ENCODE results near the gene MKRN1. TPM values are rescaled to one million over a fixed set of nuclear protein-coding genes. Genes with fewer than 3 reads are reported as not detected.

The MKRN1 gene
- total RNA-seq, 1 donor from 2014 or later: 95.7 TPM

- no peak overlapping the region for H3K4me2 ChIP-seq (ENCODE audit: low read length)
- Mint-ChIP-seq H3K36me3 (ENCODE audit: low read depth, unreplicated experiment) (peaks cover 21% of the 10 kb centered on the region), H3K4me1 (ENCODE audit: low read depth, unreplicated experiment) (peaks cover 15% of the 10 kb centered on the region), H3K9me3 (ENCODE audit: unreplicated experiment) (peaks cover 1% of the 10 kb centered on the region), H3K4me3 (ENCODE audit: unreplicated experiment) (no peak overlapping the region), H3K27ac (ENCODE audit: unreplicated experiment) (peak overlapping the region; percentile 18), H3K27me3 (ENCODE audit: low read depth, unreplicated experiment) (no peaks in the 10 kb centered on the region)
- no peak overlapping the region for H3K27ac ChIP-seq (ENCODE audit: low read depth, low read length)
- FAIRE-seq (no peak), DNase-seq (ENCODE audit: low read depth) (no peak)
- peaks cover 10% of the 10 kb centered on the region for H3K4me1 ChIP-seq (ENCODE audit: insufficient read depth, low read length)
- no peaks in the 10 kb centered on the region for H3K79me2 ChIP-seq (ENCODE audit: insufficient read depth, low read length)
- no peaks in the 10 kb centered on the region for H3K9me3 ChIP-seq (ENCODE audit: insufficient read depth, low read depth, low read length)
- H3K9ac ChIP-seq (ENCODE audit: low read length): no peak overlapping the region
- no peaks in the 10 kb centered on the region for H3K36me3 ChIP-seq (ENCODE audit: insufficient read depth, low read length)
- H2AFZ ChIP-seq (ENCODE audit: low read depth, low read length): no peak overlapping the region
- H4K20me1 ChIP-seq (ENCODE audit: insufficient read depth, low read length): no peaks in the 10 kb centered on the region
- H3K4me3 ChIP-seq (ENCODE audit: insufficient read depth, low read depth, low read length): no peak overlapping the region
- no peak for TF ChIP-seq EZH2 (IDR thresholded peaks at IDR 0.05; ENCODE audit: insufficient read depth, low read length)
- TF ChIP-seq CTCF (IDR thresholded peaks at IDR 0.05; ENCODE audit: insufficient read depth, low read depth, low read length): no peak
- H3K27me3 ChIP-seq (ENCODE audit: insufficient read depth, low read length): no peaks in the 10 kb centered on the region
These were observed 46.9 kb upstream of the MKRN1 start for GRCh38 chr7:140526214-140526613.

- H3K79me2 ChIP-seq (ENCODE audit: insufficient read depth, low read length): no peaks in the 10 kb centered on the region
- peak; percentile 76 for DNase-seq (ENCODE audit: low read depth)
- H2AFZ ChIP-seq (ENCODE audit: low read depth, low read length): no peak overlapping the region
- H3K9me3 ChIP-seq (ENCODE audit: insufficient read depth, low read depth, low read length): no peaks in the 10 kb centered on the region
- Mint-ChIP-seq H3K4me3 (ENCODE audit: unreplicated experiment) (no peak overlapping the region), H3K4me1 (ENCODE audit: low read depth, unreplicated experiment) (peaks cover 15% of the 10 kb centered on the region), H3K27me3 (ENCODE audit: low read depth, unreplicated experiment) (no peaks in the 10 kb centered on the region), H3K36me3 (ENCODE audit: low read depth, unreplicated experiment) (peaks cover 23% of the 10 kb centered on the region), H3K9me3 (ENCODE audit: unreplicated experiment) (peaks cover 1% of the 10 kb centered on the region), H3K27ac (ENCODE audit: unreplicated experiment) (peak overlapping the region; percentile 18)
- no peaks in the 10 kb centered on the region for H4K20me1 ChIP-seq (ENCODE audit: insufficient read depth, low read length)
- no peak overlapping the region for H3K9ac ChIP-seq (ENCODE audit: low read length)
- H3K36me3 ChIP-seq (ENCODE audit: insufficient read depth, low read length): no peaks in the 10 kb centered on the region
- no peak overlapping the region for H3K4me3 ChIP-seq (ENCODE audit: insufficient read depth, low read depth, low read length)
- FAIRE-seq: no peak
- H3K4me2 ChIP-seq (ENCODE audit: low read length): no peak overlapping the region
- no peaks in the 10 kb centered on the region for H3K27me3 ChIP-seq (ENCODE audit: insufficient read depth, low read length)
- H3K27ac ChIP-seq (ENCODE audit: low read depth, low read length): no peak overlapping the region
- no peak for TF ChIP-seq CTCF (IDR thresholded peaks at IDR 0.05; ENCODE audit: insufficient read depth, low read depth, low read length)
- TF ChIP-seq EZH2 (IDR thresholded peaks at IDR 0.05; ENCODE audit: insufficient read depth, low read length): no peak
- peaks cover 10% of the 10 kb centered on the region for H3K4me1 ChIP-seq (ENCODE audit: insufficient read depth, low read length)
These were observed 46.4 kb upstream of the MKRN1 start for GRCh38 chr7:140525743-140526142.

GRCh38 chr7:140521421-140521820 is 42.1 kb upstream of the MKRN1 start:
- DNase-seq (ENCODE audit: low read depth) (no peak), FAIRE-seq (no peak)
- Mint-ChIP-seq H3K36me3 (ENCODE audit: low read depth, unreplicated experiment) (peaks cover 22% of the 10 kb centered on the region), H3K4me1 (ENCODE audit: low read depth, unreplicated experiment) (peaks cover 8% of the 10 kb centered on the region), H3K27ac (ENCODE audit: unreplicated experiment) (no peak overlapping the region), H3K27me3 (ENCODE audit: low read depth, unreplicated experiment) (no peaks in the 10 kb centered on the region), H3K4me3 (ENCODE audit: unreplicated experiment) (no peak overlapping the region), H3K9me3 (ENCODE audit: unreplicated experiment) (no peaks in the 10 kb centered on the region)
- H3K36me3 ChIP-seq (ENCODE audit: insufficient read depth, low read length): no peaks in the 10 kb centered on the region
- no peaks in the 10 kb centered on the region for H3K9me3 ChIP-seq (ENCODE audit: insufficient read depth, low read depth, low read length)
- no peaks in the 10 kb centered on the region for H3K27me3 ChIP-seq (ENCODE audit: insufficient read depth, low read length)
- H2AFZ ChIP-seq (ENCODE audit: low read depth, low read length): no peak overlapping the region
- TF ChIP-seq CTCF (IDR thresholded peaks at IDR 0.05; ENCODE audit: insufficient read depth, low read depth, low read length) (no peak), EZH2 (IDR thresholded peaks at IDR 0.05; ENCODE audit: insufficient read depth, low read length) (no peak)
- H3K4me2 ChIP-seq (ENCODE audit: low read length): no peak overlapping the region
- no peaks in the 10 kb centered on the region for H3K79me2 ChIP-seq (ENCODE audit: insufficient read depth, low read length)
- no peak overlapping the region for H3K27ac ChIP-seq (ENCODE audit: low read depth, low read length)
- no peak overlapping the region for H3K4me3 ChIP-seq (ENCODE audit: insufficient read depth, low read depth, low read length)
- H3K9ac ChIP-seq (ENCODE audit: low read length): no peak overlapping the region
- H3K4me1 ChIP-seq (ENCODE audit: insufficient read depth, low read length): no peaks in the 10 kb centered on the region
- H4K20me1 ChIP-seq (ENCODE audit: insufficient read depth, low read length): no peaks in the 10 kb centered on the region

All from astrocyte (in vitro differentiated cells and primary cell).